ENCODE results near the gene COQ2. TPM values are rescaled to one million over a fixed set of nuclear protein-coding genes. Genes with fewer than 3 reads are reported as not detected.
"Not testable (repeated sequence)": the region's sequence is repeated elsewhere in the genome, so short reads cannot be mapped to it uniquely, and the experiment has no call there.

The COQ2 gene
- total RNA-seq, 1 experiment from 2014 or later = 19.5 TPM

GRCh38 chr4:83237591-83237990 lies 47.0 kb downstream of the COQ2 start:
- BruUV-seq (replicated peaks) = no TSS peak
- POLR2A ChIA-PET (ENCODE audit: unreplicated experiment) = no interaction called here
- Histone ChIP-seq H3K79me2 (ENCODE audit: low read depth) (no peaks in the 10 kb centered on the region), H3K4me1 (replicated peaks; ENCODE audit: insufficient read depth) (peaks cover 41% of the 10 kb centered on the region), H2AFZ (no peak overlapping the region), H3K4me2 (no peak overlapping the region), H4K20me1 (ENCODE audit: insufficient read depth) (no peaks in the 10 kb centered on the region), H3K27me3 (ENCODE audit: insufficient read depth, low read depth) (no peaks in the 10 kb centered on the region), H3K9me3 (ENCODE audit: insufficient read depth, low read depth) (no peaks in the 10 kb centered on the region), H3K4me3 (no peak overlapping the region), H3K36me3 (ENCODE audit: low read depth) (no peaks in the 10 kb centered on the region), H3K9me2 (ENCODE audit: insufficient read depth) (no peaks in the 10 kb centered on the region), H3K27ac (no peak overlapping the region), H3F3A (ENCODE audit: insufficient read depth, low read depth) (peaks cover 10% of the 10 kb centered on the region)
- no peak for DNase-seq
- intact Hi-C loops (cut with micrococcal nuclease; ENCODE audit: unreplicated experiment) = no loop called here
- CTCF ChIA-PET = no interaction called here
- TF ChIP-seq CTCF (conservative IDR thresholded peaks at IDR 0.05) (no peak), EZH2 (IDR thresholded peaks at IDR 0.05; ENCODE audit: low read depth) (no peak)

- H3K27me3 ChIP-seq (ENCODE audit: insufficient read depth, low read depth); H3K4me3 ChIP-seq; H3K79me2 ChIP-seq (ENCODE audit: low read depth); H4K20me1 ChIP-seq (ENCODE audit: insufficient read depth); BruUV-seq (replicated peaks); intact Hi-C loops (cut with micrococcal nuclease; ENCODE audit: unreplicated experiment); DNase-seq; H3K9me2 ChIP-seq (ENCODE audit: insufficient read depth); CTCF ChIA-PET; H3K36me3 ChIP-seq (ENCODE audit: low read depth); H3K9me3 ChIP-seq (ENCODE audit: insufficient read depth, low read depth); H2AFZ ChIP-seq: not testable (repeated sequence)
- Histone ChIP-seq H3K4me2 (peak overlapping the region; percentile 21; the same call in 1 of the 2 replicates), H3F3A (ENCODE audit: insufficient read depth, low read depth) (peaks cover 26% of the 10 kb centered on the region), H3K27ac (peak overlapping the region; percentile 77), H3K4me1 (replicated peaks; ENCODE audit: insufficient read depth) (peaks cover 60% of the 10 kb centered on the region)
- POLR2A ChIA-PET (ENCODE audit: unreplicated experiment) = interaction anchor here (0.8 kb wide), 1 partner anchor 23 kb away, joined by 8 read pairs; no protein-coding TSS in a partner anchor
These were observed 48.9 kb downstream of the COQ2 start for GRCh38 chr4:83235645-83236133.

- H3K4me1 ChIP-seq (replicated peaks; ENCODE audit: insufficient read depth) = peaks cover 64% of the 10 kb centered on the region
- H3K4me2 ChIP-seq = peak overlapping the region; percentile 36; the same call in 1 of the 2 replicates
- no peaks in the 10 kb centered on the region for H3K9me3 ChIP-seq (ENCODE audit: insufficient read depth, low read depth)
- H3K9me2 ChIP-seq (ENCODE audit: insufficient read depth) = no peaks in the 10 kb centered on the region
- intact Hi-C loops (cut with micrococcal nuclease; ENCODE audit: unreplicated experiment) = no loop called here
- no TSS peak for BruUV-seq (replicated peaks)
- 0 out of 2 replicates have a peak overlapping the region, but pooled peaks have one; percentile 45 for H2AFZ ChIP-seq
- H3K36me3 ChIP-seq (ENCODE audit: low read depth) = no peaks in the 10 kb centered on the region; the same call in 1 of the 2 replicates
- CTCF ChIA-PET = no interaction called here
- no peaks in the 10 kb centered on the region for H3K79me2 ChIP-seq (ENCODE audit: low read depth)
- H4K20me1 ChIP-seq (ENCODE audit: insufficient read depth) = no peaks in the 10 kb centered on the region
- POLR2A ChIA-PET (ENCODE audit: unreplicated experiment) = interaction anchor here (0.8 kb wide), 1 partner anchor 23 kb away, joined by 8 read pairs; no protein-coding TSS in a partner anchor
- no peak overlapping the region for H3K4me3 ChIP-seq
- TF ChIP-seq CTCF (conservative IDR thresholded peaks at IDR 0.05) = no peak
- TF ChIP-seq EZH2 (IDR thresholded peaks at IDR 0.05; ENCODE audit: low read depth) = no peak
- no peaks in the 10 kb centered on the region for H3K27me3 ChIP-seq (ENCODE audit: insufficient read depth, low read depth)
- H3F3A ChIP-seq (ENCODE audit: insufficient read depth, low read depth) = peaks cover 26% of the 10 kb centered on the region
- peak overlapping the region; percentile 77 for H3K27ac ChIP-seq
- no peak for DNase-seq
These were observed 49.5 kb downstream of the COQ2 start for GRCh38 chr4:83234902-83235644.

GRCh38 chr4:83234387-83234786 lies 50.2 kb downstream of the COQ2 start:
- DNase-seq; H3K36me3 ChIP-seq (ENCODE audit: low read depth); CTCF ChIA-PET; H3K9me3 ChIP-seq (ENCODE audit: insufficient read depth, low read depth); BruUV-seq (replicated peaks); H2AFZ ChIP-seq; H4K20me1 ChIP-seq (ENCODE audit: insufficient read depth); H3K4me2 ChIP-seq; POLR2A ChIA-PET (ENCODE audit: unreplicated experiment); intact Hi-C loops (cut with micrococcal nuclease; ENCODE audit: unreplicated experiment); H3K4me3 ChIP-seq; H3K27me3 ChIP-seq (ENCODE audit: insufficient read depth, low read depth); H3K9me2 ChIP-seq (ENCODE audit: insufficient read depth); H3K79me2 ChIP-seq (ENCODE audit: low read depth): not testable (repeated sequence)
- Histone ChIP-seq H3K27ac (peak overlapping the region; percentile 77), H3F3A (ENCODE audit: insufficient read depth, low read depth) (peaks cover 26% of the 10 kb centered on the region), H3K4me1 (replicated peaks; ENCODE audit: insufficient read depth) (peaks cover 64% of the 10 kb centered on the region)
